ENCODE data around the gene PTPRK. TPM values are rescaled to one million over a fixed set of nuclear protein-coding genes. Genes with fewer than 3 reads are reported as not detected.

Gene PTPRK
- total and polyA plus RNA-seq, 9 of the 15 experiments (the other 6 are each of a cell fraction or from before 2014, with no cell fraction given), result 0.04 to 0.51 TPM; not detected in 7

DNA sequence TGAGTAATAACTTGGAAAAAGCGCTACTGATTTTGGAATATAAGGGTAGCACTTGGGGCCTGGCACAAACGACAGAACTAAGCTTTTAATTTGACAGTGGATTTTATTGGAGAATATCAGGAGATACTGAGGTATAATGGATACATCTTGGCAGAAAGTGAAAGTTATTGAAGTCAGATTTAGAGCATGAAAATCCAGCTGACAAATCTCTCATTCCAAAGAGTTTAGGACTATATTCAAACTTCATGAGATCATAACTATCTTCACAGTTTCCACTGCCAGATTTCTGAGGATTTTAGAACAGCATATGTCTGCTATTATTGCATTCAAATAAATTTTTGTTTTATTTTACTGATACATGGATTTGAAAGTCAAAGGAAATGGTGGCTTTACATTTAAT, 487.2 kb downstream of the PTPRK start:
- in situ Hi-C loops (cut with MboI) (no loop called here), intact Hi-C loops (cut with micrococcal nuclease) (no loop called here)
- Histone ChIP-seq H3K9me1 (ENCODE audit: control insufficient read depth, insufficient read depth, low read length) (no peaks in the 10 kb centered on the region), H2AFZ (ENCODE audit: low read depth, low read length) (no peak overlapping the region), H3K79me2 (ENCODE audit: control insufficient read depth, insufficient read depth, low read length) (no peaks in the 10 kb centered on the region), H3K4me2 (ENCODE audit: insufficient read depth, low read length) (no peak overlapping the region), H3K27me3 (ENCODE audit: control insufficient read depth in 2 of 2, insufficient read depth in 2 of 2, low read length in 2 of 2) (no peaks in the 10 kb centered on the region), H3K36me3 (ENCODE audit: control insufficient read depth, insufficient read depth, low read length) (no peaks in the 10 kb centered on the region), H3K4me1 (replicated peaks in 1 of 2; ENCODE audit: control insufficient read depth in 2 of 2, insufficient read depth in 2 of 2, low read length in 2 of 2) (no peaks in the 10 kb centered on the region), H4K20me1 (replicated peaks; ENCODE audit: control insufficient read depth, insufficient read depth, low read length) (no peaks in the 10 kb centered on the region), H3K9ac (ENCODE audit: insufficient read depth in 1 of 2, low read depth in 2 of 2, low read length in 2 of 2) (no peak overlapping the region), H3K4me3 (no peak overlapping the region), H3K27ac (ENCODE audit: extremely low read depth, low read depth, low read length) (no peak overlapping the region), H3K9me3 (replicated peaks; ENCODE audit: control insufficient read depth, insufficient read depth, low read depth, low read length) (no peaks in the 10 kb centered on the region; the same call in 1 of the 2 replicates)
- DNase-seq (ENCODE audit: extremely low read depth in 1 of 4, low spot score in 3 of 4) (no peak), FAIRE-seq (no peak), ATAC-seq (no peak)
- TF ChIP-seq POLR2AphosphoS2 (IDR thresholded peaks at IDR 0.05; ENCODE audit: low read length) (no peak), ZNF699 (CRISPR knock-in tag; IDR thresholded peaks at IDR 0.05; ENCODE audit: insufficient replicate concordance) (no peak), MYC (IDR thresholded peaks at IDR 0.05; ENCODE audit: low read depth, low read length) (no peak), MYC (CRISPR knock-in tag; IDR thresholded peaks at IDR 0.05; ENCODE audit: borderline replicate concordance, low read depth) (no peak), ZNF561 (CRISPR knock-in tag; conservative IDR thresholded peaks at IDR 0.05) (no peak), NBN (IDR thresholded peaks at IDR 0.05; ENCODE audit: low read depth) (no peak), SETDB1 (IDR thresholded peaks at IDR 0.05; ENCODE audit: low read length) (no peak), SMARCB1 (IDR thresholded peaks at IDR 0.05; ENCODE audit: insufficient read length, low read depth) (no peak), ARNT (IDR thresholded peaks at IDR 0.05) (no peak), TFAM (CRISPR knock-in tag; conservative IDR thresholded peaks at IDR 0.05) (no peak)
- TF ChIP-seq, protein P1, sequence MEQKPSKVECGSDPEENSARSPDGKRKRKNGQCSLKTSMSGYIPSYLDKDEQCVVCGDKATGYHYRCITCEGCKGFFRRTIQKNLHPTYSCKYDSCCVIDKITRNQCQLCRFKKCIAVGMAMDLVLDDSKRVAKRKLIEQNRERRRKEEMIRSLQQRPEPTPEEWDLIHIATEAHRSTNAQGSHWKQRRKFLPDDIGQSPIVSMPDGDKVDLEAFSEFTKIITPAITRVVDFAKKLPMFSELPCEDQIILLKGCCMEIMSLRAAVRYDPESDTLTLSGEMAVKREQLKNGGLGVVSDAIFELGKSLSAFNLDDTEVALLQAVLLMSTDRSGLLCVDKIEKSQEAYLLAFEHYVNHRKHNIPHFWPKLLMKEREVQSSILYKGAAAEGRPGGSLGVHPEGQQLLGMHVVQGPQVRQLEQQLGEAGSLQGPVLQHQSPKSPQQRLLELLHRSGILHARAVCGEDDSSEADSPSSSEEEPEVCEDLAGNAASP (IDR thresholded peaks at IDR 0.05), result no peak
- TF ChIP-seq, protein P2, sequence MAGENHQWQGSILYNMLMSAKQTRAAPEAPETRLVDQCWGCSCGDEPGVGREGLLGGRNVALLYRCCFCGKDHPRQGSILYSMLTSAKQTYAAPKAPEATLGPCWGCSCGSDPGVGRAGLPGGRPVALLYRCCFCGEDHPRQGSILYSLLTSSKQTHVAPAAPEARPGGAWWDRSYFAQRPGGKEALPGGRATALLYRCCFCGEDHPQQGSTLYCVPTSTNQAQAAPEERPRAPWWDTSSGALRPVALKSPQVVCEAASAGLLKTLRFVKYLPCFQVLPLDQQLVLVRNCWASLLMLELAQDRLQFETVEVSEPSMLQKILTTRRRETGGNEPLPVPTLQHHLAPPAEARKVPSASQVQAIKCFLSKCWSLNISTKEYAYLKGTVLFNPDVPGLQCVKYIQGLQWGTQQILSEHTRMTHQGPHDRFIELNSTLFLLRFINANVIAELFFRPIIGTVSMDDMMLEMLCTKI (IDR thresholded peaks at IDR 0.05; ENCODE audit: partially characterized antibody), result no peak
- ChIA-PET POLR2A (no interaction called here), CTCF (ENCODE audit: low intra/inter-chr PET ratio) (no interaction called here)
- no TSS peak for BruUV-seq (replicated peaks)
- WGBS (ENCODE audit: insufficient coverage, low coverage, missing lambda C conversion rate), result 0% methylated on average over 2 of the region's 2 CpGs

Measured in K562 (cell line).